Transverse colon (tissue), 4 donors: ENCODE measurements around the gene RGMA. TPM values are rescaled to one million over a fixed set of nuclear protein-coding genes. Genes with fewer than 3 reads are reported as not detected.

Source experiments
- DNase-seq: peaks from one replicate; pipeline ENCODE4 v3.0.0-alpha.2; 2019
- H3K27ac ChIP-seq, 4 donors: fragments of 200-600 bp; sonication (generic); 2 replicates each; pipeline ENCODE4 v1.5.1; 2016 to 2018; ENCODE audit warnings: inconsistent platforms in 4 of 4
- H3K27me3 ChIP-seq: fragments of 200-600 bp; sonication (generic); 2 replicates; pipeline ENCODE4 v1.5.1; 2017; ENCODE audit warnings: inconsistent platforms
- H3K36me3 ChIP-seq, 4 donors: fragments of 200-600 bp; sonication (generic); 2 replicates each; pipeline ENCODE4 v1.5.1; 2017 to 2019; ENCODE audit warnings: inconsistent platforms in 4 of 4
- H3K4me1 ChIP-seq, 4 donors: fragments of 200-600 bp; sonication (generic); 2 replicates each; pipeline ENCODE4 v1.5.1; 2017 to 2020; ENCODE audit warnings: inconsistent platforms in 4 of 4
- H3K4me3 ChIP-seq, 4 donors: fragments of 200-600 bp; sonication (generic); 1 replicate in 1 of 4; 2 replicates in 3 of 4; pipeline versions ENCODE4 v1.5.1 to v1.6.1; 2017 to 2019; ENCODE audit warnings: inconsistent platforms in 4 of 4
- H3K9me3 ChIP-seq, 2 donors: fragments of 200-600 bp; sonication (generic); 2 replicates each; pipeline ENCODE4 v1.5.1; 2017 to 2019; ENCODE audit warnings: inconsistent platforms in 2 of 2
- EP300 ChIP-seq: sonication (generic); formaldehyde crosslinking; IDR thresholded peaks from one replicate; pipeline ENCODE4 v1.6.1; 2017; ENCODE audit warnings: antibody characterized with exemption, low read depth
- POLR2A ChIP-seq: fragments of 450-650 bp; IDR thresholded peaks from one replicate; pipeline ENCODE4 v1.6.1; 2016; ENCODE audit warnings: antibody characterized with exemption, mild to moderate bottlenecking, moderate library complexity
- POLR2AphosphoS5 ChIP-seq, 3 donors: sonication (generic); formaldehyde crosslinking; IDR thresholded peaks; one replicate each; pipeline ENCODE4 v1.6.1; 2016; ENCODE audit warnings: antibody characterized with exemption in 3 of 3
- WGBS, 2 donors: methylation state at CpG; one replicate each; pipeline ENCODE4 v1.1.5; 2018; ENCODE audit warnings: low coverage in 1 of 2; 5-methylcytosine and 5-hydroxymethylcytosine counted together
- in situ Hi-C, 4 donors: fragments of 200-750 bp; cut with MboI; loops; one replicate each; pipeline versions ENCODE4 v1.15.0 to v1.15.1; 2017; ENCODE audit warnings: low sequenced_read_pairs in 3 of 4, low pct_ligation_motif_present in 1 of 4, low pct_unique_long_range_greater_than_20kb in 1 of 4
- intact Hi-C: fragments of 100-400 bp; cut with DNase I; formaldehyde crosslinking; loops from one replicate; pipeline ENCODE4 v1.15.1; 2023; ENCODE audit warnings: low total_unique reads
- total RNA-seq, 4 donors: library from RNA; depleted of rRNA; stranded (reverse); fragments of >200 nt; gene quantifications; one replicate each; pipeline ENCODE4 v1.1.0, GENCODE V29; 2016
- TF ChIP-seq, protein P1 (sequence below), 5 experiments: fragments of 200-600 bp in 3 of 5; fragments of 450-650 bp in 2 of 5; sonication (generic) in 3 of 5; IDR thresholded peaks; 1 replicate in 2 of 5; 2 replicates in 3 of 5; pipeline ENCODE4 v1.5.1; 2016 to 2017; ENCODE audit warnings: antibody characterized with exemption in 5 of 5, inconsistent platforms in 3 of 5, mild to moderate bottlenecking in 2 of 5, moderate library complexity in 1 of 5

RGMA gene
- total RNA-seq, 4 donors from 2014 or later, result 8.6 to 53.3 (median 20.6) TPM

DNA sequence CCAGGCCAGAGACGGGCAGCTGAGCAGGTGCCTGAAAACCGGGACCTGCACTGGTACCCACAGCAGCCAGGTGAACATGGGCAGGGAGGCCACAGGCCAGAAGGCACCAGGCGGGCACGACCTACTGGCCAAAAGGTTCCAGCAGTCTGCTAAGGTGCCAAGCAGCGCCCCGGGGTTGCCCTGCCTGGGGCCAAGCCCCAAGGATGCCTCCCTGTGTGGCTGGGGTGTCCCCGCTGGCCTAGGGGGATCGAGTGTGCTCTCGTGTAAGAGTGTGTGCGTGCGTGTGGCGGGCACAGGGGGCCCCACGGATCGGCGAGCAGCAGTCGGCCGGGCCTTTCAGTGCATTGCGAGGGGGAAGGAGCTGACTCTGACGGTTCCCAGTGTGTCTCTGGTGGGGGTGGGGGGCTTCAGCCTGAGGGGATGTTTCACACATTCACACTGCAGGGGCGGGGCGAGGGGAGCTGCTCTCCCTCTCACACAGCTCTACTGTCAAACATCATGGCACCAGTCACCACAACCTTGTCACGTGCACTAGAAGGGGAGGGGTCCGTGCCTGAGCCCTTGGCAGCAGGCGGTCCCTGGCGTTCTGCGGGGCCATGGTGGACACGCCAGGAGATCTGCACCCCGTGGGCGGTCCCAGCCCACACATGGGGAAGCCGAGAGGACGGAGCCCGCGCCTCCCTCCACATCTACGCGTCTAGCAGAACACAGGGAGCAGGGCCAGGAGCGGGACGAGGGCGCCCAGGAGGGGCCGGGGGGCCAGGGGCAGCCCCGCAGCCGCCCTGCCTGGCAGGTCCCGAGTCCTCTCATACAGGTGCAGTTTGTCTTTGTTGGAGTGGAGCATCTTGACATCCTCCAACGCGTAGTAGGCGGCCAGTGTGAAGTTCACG is 44.5 kb downstream of the RGMA start:
- peaks cover 0 to 8% (median 0%) of the 10 kb centered on the region in 4 donors for H3K4me1 ChIP-seq
- no peak overlapping the region for H3K4me3 ChIP-seq
- H3K9me3 ChIP-seq, result no peaks in the 10 kb centered on the region
- in situ Hi-C loops, result loop anchor here in 2 of 4 donors (25.0 kb wide), 1 partner anchor 1068 kb away; no protein-coding TSS in a partner anchor
- no peaks in the 10 kb centered on the region for H3K27me3 ChIP-seq
- TF ChIP-seq POLR2A (no peak), POLR2AphosphoS5 (IDR thresholded peaks at IDR 0.05) (no peak), EP300 (no peak)
- TF ChIP-seq, protein P1, sequence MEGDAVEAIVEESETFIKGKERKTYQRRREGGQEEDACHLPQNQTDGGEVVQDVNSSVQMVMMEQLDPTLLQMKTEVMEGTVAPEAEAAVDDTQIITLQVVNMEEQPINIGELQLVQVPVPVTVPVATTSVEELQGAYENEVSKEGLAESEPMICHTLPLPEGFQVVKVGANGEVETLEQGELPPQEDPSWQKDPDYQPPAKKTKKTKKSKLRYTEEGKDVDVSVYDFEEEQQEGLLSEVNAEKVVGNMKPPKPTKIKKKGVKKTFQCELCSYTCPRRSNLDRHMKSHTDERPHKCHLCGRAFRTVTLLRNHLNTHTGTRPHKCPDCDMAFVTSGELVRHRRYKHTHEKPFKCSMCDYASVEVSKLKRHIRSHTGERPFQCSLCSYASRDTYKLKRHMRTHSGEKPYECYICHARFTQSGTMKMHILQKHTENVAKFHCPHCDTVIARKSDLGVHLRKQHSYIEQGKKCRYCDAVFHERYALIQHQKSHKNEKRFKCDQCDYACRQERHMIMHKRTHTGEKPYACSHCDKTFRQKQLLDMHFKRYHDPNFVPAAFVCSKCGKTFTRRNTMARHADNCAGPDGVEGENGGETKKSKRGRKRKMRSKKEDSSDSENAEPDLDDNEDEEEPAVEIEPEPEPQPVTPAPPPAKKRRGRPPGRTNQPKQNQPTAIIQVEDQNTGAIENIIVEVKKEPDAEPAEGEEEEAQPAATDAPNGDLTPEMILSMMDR (IDR thresholded peaks at IDR 0.05), result no peak
- intact Hi-C loops, result no loop called here
- WGBS, 2 donors, result 73% methylated on average over 44 of the region's 46 CpGs; no CpG with 5 or more reads in 1 of the 2 donors
- DNase-seq, result no peak
- H3K36me3 ChIP-seq, result no peaks in the 10 kb centered on the region
- H3K27ac ChIP-seq, result peak overlapping the region in 1 of 4 donors; percentile 13

DNA sequence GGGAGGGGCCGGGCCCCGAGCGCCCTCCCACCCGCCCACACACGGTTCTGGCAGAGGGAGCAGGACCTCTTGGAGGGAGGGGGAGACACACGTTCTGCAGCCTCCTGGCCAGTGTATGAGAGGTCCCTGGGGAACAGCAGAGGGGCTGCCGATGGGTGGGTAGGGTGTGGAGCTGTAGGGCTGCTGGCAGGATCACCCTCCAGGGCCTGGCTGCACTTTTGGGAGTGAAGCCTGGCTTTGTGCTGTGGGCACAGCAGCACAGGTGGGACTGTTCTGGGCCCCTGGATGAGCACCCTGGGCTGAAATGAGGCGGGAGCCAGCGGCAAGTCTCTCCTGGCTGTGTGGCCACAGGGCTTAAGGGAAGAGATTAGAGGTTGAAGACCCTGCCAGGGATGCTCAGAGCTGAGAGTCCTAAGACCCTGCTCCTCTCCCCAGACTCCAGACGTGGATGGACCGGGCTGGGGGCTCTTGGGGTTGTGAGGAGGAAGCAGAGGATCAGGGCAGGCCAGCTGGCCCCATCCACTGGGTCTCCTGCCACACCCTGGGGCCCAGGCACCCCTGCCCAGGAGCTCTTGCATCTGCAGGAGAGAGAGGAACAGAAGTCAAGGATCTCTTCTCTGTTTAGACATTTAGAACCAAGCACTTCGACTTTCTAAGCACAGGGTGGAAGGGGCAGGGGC is 45.2 kb downstream of the RGMA start:
- 30 to 49% methylated on average over 2 to 12 of the region's 12 CpGs for WGBS, 2 donors
- no peaks in the 10 kb centered on the region for H3K9me3 ChIP-seq
- H3K36me3 ChIP-seq, result no peaks in the 10 kb centered on the region
- peaks cover 0 to under 1% (median 0%) of the 10 kb centered on the region in 4 donors for H3K4me1 ChIP-seq
- intact Hi-C loops (no loop called here), in situ Hi-C loops (loop anchor here in 2 of 4 donors (25.0 kb wide), 1 partner anchor 1069 kb away; no protein-coding TSS in a partner anchor)
- TF ChIP-seq EP300 (no peak), POLR2AphosphoS5 (IDR thresholded peaks at IDR 0.05) (no peak), POLR2A (no peak)
- TF ChIP-seq, protein P1 (IDR thresholded peaks at IDR 0.05), result no peak
- H3K27ac ChIP-seq, result peak overlapping the region in 1 of 4 donors; percentile 13
- H3K4me3 ChIP-seq, result no peak overlapping the region
- no peaks in the 10 kb centered on the region for H3K27me3 ChIP-seq
- DNase-seq, result no peak

DNA sequence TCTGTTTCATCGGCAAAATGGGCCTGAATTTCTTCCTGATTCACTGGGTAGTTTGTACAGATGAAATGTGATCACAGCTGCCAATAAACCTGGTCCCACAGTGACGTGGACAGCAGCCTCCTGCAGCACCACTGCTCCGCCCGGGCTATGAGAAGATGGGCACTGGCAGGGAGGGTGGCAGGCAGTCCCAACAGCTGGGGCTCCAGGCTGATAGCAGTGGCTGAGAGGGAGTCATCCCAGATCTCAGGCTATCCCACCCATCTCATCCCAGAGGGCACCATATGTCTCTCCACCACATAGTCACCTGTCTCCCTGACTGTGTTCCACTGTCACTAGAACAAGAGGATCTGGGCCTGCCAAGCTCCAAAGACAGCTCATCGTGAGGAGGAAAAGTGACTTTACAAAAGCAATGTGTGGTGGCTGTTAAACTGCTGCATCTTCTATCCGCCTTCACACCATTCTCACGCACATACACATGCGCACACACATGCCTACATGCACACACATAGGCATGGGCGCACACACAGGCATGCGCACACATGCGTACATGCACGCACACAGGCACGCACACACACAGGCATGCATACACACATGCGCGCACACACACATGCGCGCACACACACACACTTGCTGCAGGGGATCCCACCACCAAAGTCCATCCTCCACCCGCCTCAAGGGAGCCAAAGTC is 46.2 kb downstream of the RGMA start:
- no peak for DNase-seq
- H3K27ac ChIP-seq, result no peak overlapping the region
- no peak overlapping the region for H3K4me3 ChIP-seq
- H3K9me3 ChIP-seq, result no peaks in the 10 kb centered on the region
- TF ChIP-seq, protein P1 (IDR thresholded peaks at IDR 0.05), result no peak
- TF ChIP-seq POLR2A, result no peak
- no peak for TF ChIP-seq EP300
- no peak for TF ChIP-seq POLR2AphosphoS5 (IDR thresholded peaks at IDR 0.05)
- intact Hi-C loops, result no loop called here
- WGBS, 2 donors, result 83% methylated on average over 18 of the region's 18 CpGs; no CpG with 5 or more reads in 1 of the 2 donors
- H3K27me3 ChIP-seq, result no peaks in the 10 kb centered on the region
- in situ Hi-C loops, result loop anchor here in 2 of 4 donors (25.0 kb wide), 1 partner anchor 1069 kb away; no protein-coding TSS in a partner anchor
- H3K4me1 ChIP-seq, result peaks cover 0 to 4% (median 1%) of the 10 kb centered on the region in 4 donors
- no peaks in the 10 kb centered on the region for H3K36me3 ChIP-seq
